Measurements from ENCODE around the gene CFAP119. TPM values are rescaled to one million over a fixed set of nuclear protein-coding genes. Genes with fewer than 3 reads are reported as not detected.
A peak's percentile ranks its signal among the peaks of the same experiment; 100 is the strongest.

CFAP119 gene
- total RNA-seq, 1 donor from 2014 or later: 8.2 TPM

DNA sequence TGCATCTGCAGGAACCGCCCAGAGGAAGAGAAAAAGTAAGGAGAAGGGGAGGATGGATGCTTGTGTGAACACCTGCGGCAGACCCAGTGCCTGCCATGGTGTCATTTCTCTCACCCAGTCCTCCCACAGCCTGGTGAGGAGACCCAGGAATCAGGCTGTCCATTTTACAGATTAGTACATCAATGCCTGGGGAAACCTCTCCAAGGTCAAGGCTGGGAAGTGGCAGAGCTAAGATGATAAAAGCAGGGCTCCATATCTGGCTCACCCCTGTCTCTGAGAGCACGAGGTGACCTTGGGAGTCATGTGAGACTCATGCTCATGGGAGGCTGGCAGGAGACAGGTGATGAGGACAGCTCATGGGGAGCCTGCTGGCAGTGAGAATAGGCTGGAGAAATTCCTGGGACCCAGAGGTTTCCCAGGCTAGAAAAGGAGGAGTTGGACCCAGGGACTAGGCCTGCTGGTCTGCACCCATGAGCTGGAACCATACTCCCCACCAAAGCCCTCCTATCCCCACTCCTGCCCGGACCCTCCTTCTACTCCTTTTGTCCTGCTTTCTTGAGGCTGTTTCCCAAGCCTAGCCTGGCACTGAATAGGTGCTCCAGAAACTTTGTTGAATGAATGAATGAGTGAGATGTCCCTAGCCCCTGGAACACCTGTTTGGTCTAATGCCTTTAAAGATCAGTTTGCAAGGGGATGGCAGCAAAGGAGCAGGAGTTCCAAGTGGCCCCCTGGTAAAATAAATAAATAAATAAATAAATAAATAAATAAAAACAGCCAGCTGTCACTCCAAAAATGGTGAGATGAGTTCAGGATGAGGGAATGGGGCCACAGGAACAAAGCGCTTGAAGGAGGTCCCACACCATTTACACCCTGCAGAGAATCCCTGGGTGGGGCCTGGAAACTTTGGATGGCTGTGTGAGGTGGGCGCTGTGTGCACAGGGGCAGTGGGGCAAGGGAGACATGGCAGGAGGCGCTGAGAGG is 23.6 kb upstream of the CFAP119 start:
- TF ChIP-seq, protein P1, sequence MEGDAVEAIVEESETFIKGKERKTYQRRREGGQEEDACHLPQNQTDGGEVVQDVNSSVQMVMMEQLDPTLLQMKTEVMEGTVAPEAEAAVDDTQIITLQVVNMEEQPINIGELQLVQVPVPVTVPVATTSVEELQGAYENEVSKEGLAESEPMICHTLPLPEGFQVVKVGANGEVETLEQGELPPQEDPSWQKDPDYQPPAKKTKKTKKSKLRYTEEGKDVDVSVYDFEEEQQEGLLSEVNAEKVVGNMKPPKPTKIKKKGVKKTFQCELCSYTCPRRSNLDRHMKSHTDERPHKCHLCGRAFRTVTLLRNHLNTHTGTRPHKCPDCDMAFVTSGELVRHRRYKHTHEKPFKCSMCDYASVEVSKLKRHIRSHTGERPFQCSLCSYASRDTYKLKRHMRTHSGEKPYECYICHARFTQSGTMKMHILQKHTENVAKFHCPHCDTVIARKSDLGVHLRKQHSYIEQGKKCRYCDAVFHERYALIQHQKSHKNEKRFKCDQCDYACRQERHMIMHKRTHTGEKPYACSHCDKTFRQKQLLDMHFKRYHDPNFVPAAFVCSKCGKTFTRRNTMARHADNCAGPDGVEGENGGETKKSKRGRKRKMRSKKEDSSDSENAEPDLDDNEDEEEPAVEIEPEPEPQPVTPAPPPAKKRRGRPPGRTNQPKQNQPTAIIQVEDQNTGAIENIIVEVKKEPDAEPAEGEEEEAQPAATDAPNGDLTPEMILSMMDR (conservative IDR thresholded peaks at IDR 0.05; ENCODE audit: low read depth, low read length): no peak
- peak overlapping the region; percentile 79 for H3K4me3 ChIP-seq (ENCODE audit: low read depth, low read length)
- no peak for DNase-seq (ENCODE audit: low read depth)

DNA sequence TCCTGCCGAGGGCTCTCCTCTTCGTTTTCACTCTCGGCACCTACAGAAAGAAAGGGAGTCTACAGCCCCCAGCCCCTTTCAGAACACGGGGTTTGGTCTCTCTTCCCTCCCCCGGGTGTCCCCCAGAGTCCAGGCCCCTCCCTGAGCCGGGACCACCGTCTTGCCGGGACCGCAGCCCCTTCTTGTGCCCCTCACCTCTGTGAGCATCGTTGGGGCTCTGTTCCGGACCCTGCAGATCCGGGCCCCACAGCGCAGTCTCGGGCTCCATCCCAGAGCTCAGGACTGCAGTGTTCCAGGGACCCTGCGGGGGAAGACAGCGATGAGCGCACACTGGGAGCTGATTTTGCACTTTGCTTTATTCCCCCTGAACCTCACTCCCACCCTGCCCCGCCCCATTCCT is 22.4 kb upstream of the CFAP119 start:
- TF ChIP-seq, protein P1 (conservative IDR thresholded peaks at IDR 0.05; ENCODE audit: low read depth, low read length): no peak
- no peak overlapping the region for H3K4me3 ChIP-seq (ENCODE audit: low read depth, low read length)
- no peak for DNase-seq (ENCODE audit: low read depth)

DNA sequence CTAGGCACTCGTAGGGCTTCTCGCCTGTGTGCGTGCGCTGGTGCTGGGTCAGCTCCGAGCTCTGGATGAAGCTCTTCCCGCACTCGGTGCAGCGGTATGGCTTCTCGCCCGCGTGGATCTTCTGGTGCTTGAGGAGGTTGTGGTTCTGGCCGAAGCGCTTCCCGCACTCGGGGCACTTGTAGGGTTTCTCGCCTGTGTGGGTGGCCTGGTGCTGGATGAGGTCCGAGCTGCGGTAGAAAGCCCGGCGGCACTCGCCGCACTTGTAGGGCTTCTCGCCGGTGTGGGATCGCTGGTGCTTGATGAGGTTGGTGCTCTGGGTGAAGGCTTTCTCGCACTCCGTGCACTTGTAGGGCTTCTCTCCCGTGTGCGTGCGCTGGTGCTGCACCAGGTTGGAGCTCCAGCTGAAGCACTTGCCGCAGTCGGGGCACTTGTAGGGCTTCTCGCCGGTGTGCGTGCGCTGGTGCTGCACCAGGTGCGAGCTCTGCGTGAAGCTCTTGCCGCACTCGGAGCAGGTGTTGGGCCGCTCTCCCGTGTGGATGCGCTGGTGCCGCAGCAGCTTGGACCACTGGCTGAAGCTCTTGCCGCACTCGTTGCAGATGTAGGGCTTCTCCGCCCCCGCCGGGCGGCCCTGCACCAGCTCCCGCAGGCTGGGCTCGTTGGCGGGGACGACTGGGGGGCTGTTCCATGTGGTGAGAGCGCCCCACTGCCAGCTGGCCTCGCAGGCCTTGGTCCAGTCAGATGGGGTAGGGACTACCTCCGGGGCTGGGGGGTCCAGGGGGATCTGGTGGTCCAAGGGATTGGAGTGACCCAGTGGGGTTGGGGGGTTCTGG is 21.6 kb upstream of the CFAP119 start:
- DNase-seq (ENCODE audit: low read depth): no peak
- TF ChIP-seq, protein P1 (conservative IDR thresholded peaks at IDR 0.05; ENCODE audit: low read depth, low read length): no peak
- H3K4me3 ChIP-seq (ENCODE audit: low read depth, low read length): no peak overlapping the region

DNA sequence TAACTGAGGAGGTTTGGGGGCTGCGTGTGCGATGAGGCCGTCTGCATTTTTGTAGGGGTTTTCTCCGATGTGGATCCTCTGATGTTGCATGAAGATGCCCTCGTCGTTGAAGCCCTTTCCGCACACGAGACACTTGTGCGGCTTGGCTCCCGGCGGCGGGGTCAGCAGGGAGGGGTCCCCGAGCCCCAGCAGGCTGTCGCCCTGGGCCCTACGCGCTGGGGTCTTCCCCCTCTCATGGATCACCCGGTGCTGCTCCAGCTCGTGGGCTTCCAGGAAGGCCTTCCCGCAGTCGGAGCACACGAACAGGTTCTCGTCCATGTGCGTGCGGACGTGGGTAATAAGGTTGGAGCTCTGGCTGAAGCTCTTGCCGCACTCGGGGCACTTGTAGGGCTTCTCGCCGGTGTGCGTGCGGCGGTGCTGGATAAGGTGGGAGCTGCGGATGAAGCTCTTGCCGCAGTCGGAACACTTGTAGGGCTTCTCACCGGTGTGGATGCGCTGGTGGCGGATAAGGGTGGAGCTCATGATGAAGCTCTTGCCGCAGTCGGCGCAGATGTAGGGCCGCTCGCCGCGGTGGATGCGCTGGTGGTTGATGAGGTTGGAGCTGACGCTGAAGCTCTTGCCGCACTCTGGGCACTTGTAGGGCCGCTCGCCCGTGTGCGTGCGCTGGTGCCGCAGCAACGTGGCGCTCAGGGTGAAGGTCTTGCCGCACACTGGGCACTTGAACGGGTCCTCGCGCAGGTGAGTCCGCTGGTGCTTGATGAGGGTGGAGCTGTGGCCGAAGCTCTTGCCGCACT is 20.8 kb upstream of the CFAP119 start:
- no peak overlapping the region for H3K4me3 ChIP-seq (ENCODE audit: low read depth, low read length)
- TF ChIP-seq, protein P1 (conservative IDR thresholded peaks at IDR 0.05; ENCODE audit: low read depth, low read length): no peak
- no peak for DNase-seq (ENCODE audit: low read depth)

DNA sequence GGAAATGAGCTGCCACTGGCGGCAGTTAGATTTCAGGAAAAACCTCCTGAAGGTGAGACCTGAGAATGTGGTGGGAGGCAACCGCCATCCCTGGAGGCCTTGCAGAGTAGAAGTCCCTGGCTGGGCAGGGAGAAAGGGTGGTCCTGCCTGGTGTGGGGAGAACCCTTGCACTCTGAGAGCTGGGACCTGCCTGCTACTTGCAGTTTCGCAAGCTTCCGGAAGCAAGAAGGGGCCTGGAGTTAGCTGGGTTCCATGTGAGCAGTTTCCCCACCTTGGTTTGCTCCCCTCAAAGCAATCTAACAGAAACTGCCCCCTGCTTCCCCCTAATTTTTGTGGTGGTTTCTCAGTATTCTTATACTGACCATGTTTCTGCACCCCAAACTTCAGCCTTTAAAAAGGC is 18.7 kb upstream of the CFAP119 start:
- no peak for DNase-seq (ENCODE audit: low read depth)
- TF ChIP-seq, protein P1 (conservative IDR thresholded peaks at IDR 0.05; ENCODE audit: low read depth, low read length): no peak

DNA sequence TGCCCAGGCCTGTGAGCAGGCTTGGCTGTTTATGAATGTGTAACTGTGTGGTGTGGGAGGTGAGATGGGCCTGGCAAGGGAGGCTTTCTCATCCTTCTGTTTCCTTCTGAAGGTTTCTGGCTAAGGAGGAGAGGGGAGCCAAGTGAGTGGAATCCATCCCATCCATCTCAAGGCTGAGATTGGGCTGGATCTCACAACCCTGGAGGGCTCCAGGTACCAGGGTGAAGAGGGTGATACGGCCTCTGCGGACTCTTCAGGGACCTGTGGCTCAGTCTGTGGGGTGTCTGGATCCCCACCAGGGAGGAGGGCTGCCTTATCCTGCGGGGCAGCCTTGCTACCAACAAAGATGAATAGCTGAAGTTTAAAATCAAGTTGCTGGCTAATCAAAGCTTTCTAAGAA is 18.2 kb upstream of the CFAP119 start:
- no peak overlapping the region for H3K4me3 ChIP-seq (ENCODE audit: low read depth, low read length)
- TF ChIP-seq, protein P1 (conservative IDR thresholded peaks at IDR 0.05; ENCODE audit: low read depth, low read length): no peak
- DNase-seq (ENCODE audit: low read depth): no peak

More for the DNA sequence above, 18.7 kb upstream of the CFAP119 start:
- no peak overlapping the region for H3K4me3 ChIP-seq (ENCODE audit: low read depth, low read length)

All from epithelial cell of proximal tubule (primary cell).